CD4-positive, alpha-beta T cell treated with Interleukin-6 for 4 hours (primary cell): Measurements from ENCODE around the gene FAM156B.
"Not testable (repeated sequence)": the region's sequence is repeated elsewhere in the genome, so short reads cannot be mapped to it uniquely, and the experiment has no call there.

Experiments used
- DNase-seq: peaks from one replicate; pipeline ENCODE4 v3.0.0-alpha.2; 2020; ENCODE audit warnings: mixed read lengths

The FAM156B gene

DNA sequence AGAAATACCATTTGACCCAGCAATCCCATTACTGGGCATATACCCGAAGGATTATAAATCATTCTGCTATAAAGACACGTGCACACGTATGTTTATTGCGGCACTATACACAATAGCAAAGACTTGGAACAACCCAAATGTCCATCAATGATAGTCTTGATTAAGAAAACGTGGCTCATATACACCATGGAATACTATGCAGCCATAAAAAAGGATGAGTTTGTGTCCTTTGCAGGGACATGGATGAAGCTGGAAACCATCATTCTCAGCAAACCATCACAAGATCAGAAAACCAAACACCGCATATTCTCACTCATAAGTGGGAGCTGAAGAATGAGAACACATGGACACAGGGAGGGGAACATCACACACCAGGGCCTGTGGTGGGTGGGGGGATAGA is 33.1 kb downstream of the FAM156B start:
- DNase-seq = not testable (repeated sequence)

DNA sequence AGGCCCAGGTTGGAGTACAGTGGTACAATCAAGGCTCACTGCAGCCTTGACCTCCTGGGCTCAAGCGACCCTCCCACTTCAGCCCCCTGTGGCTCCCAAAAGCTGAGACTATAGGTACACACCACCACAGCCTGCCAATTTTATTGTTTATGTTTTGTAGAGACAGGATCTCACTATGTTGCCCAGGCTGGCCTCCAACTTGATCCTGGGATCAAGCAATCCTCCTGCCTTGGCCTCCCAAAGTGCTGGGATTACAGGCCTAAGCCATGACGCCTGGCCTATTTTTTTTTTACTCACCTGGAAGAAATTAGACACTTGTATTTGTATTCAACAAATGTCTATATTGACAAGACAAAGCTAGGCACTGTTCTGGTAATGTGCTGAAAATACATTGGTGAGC is 36.1 kb downstream of the FAM156B start:
- DNase-seq = no peak

DNA sequence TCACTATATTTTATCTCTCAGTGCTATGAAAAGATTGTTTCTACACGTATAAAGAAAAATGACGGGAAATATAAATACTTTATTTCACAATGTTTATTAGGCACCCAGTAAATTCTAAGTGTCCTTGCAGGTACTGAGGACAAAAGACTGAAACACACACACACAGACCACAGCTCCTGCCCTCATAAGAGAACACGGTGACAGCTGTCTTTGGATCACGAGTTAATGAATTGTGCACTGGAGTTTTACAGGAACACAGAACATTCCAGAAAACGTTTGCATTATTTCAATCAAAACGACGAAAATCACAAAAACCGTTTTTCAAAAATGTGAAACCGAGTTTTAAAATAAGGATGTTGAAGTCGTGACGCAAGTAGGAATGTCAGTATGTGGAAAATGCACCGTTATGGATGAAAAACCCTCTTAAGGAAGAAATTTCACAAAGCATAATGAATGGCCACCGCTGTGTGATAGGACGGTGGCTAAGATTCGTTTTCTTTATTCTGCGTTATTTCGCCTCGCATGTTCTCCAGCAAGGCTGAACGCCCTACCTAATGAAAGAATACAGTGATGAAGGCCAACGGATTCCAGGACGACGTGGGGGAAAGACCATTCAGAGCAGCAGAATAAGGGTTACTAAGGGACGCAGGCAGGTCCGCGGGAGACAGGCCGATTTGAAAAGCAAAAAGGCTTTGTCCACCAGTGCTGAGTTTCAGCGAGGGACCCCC is 37.0 kb downstream of the FAM156B start:
- no peak for DNase-seq

- peak; percentile 96 for DNase-seq
Observed at GRCh38 chrX:52934704-52935469, 37.8 kb downstream of the FAM156B start.

DNA sequence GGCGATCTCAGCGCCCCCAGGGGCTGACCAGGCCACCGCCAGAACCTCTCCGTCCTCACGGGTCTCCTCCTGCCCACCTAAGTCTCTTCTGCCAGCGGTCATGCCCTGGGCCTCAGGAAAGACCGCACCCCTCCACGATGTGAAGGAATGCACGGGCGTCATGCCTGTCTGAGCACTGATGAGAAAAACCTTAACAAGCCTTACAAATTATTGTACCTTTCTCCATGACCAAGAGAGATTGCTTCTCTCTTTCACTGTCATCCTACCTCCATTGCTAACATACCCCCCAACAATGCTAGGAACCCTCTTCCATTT is 38.3 kb downstream of the FAM156B start:
- not testable (repeated sequence) for DNase-seq

DNA sequence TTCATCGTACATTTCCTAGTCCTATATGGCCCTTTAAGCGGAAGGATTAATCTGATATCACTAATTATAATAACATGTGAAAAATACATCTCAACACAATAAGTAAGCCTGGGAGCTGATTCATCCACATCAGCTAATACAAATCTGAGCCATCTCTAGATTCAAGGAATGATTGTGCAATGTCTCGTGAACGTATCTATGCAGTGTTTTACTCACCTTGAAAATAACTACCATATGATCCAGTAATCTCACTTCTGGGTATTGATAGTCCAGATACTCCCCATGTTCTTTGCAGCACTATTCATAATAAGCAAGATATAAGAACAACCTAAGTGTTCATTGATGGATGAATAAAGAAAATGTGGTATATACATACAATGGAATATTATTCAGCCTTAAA is 43.6 kb downstream of the FAM156B start:
- DNase-seq = not testable (repeated sequence)

GRCh38 chrX:52941728-52942127 is 44.6 kb downstream of the FAM156B start:
- DNase-seq = not testable (repeated sequence)

DNA sequence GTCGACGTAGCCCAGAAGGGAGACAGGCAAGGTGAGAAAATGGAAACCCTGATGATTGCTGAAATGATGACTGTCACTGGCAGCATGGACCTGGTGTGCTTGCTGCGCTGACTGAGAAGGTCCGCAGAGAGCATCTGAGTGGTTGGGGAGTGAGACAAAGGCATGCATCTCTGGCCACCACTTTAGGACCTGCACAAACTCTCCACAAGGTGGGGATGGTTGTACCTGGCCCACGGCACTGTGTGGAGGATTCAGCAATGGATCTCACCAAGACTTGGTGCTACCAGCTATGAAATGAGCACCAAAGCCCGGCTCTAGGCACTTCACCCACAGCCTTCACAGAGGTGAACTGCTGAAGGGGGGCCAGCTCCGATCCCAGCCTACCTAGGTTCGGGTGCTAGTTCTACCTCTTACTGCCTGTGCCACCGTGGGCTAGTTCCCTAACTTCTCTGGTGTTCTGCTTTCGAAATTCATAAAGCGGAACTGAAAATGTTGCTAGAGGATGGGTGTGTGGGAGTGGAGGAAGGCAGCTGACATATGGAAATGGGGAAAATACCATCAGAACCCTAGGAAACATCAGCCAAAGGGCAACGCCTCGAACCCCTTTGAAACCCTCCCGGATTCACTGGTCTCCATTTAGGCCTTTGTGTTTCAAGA is 48.8 kb downstream of the FAM156B start:
- not testable (repeated sequence) for DNase-seq

DNA sequence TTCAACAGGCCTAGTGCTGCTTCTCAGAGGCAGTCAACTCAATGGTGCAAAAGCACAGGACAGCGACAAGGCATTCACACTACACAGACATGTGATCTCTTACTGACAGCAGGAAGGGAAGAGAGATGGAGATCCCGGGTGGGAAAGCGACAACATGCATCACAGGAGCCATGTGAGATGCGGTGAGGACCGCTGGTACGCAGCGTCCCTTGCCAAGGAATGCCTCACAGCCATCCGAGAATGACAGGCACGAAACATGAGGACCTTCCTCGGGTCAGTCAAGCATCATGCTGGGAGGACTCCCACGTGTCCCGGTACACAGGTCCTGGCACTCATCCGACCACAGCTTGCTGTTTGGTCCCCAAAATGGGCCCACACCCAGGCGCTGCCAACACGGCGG is 50.4 kb downstream of the FAM156B start:
- not testable (repeated sequence) for DNase-seq

DNA sequence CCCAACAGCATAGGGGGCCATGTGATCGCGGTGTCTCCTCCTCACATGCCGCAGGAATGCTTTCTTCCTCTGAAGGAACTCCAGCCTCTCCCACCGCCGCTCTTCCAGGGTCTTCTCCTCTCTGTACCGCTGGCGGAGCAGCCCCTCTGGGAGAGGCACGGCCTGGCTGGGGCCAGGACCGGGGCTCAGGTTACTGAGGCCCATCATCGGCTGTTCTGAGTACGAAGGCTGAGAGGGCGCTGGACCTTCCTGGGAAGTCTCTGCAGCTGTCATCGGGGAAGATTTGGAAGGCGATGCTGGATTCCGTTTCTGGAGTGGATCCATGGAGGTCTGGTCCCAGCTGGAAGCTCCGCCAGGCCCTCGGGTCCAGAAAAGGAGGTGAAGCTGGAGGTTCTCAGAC is 51.1 kb downstream of the FAM156B start:
- DNase-seq = not testable (repeated sequence)

- not testable (repeated sequence) for DNase-seq
Observed at GRCh38 chrX:52949325-52949724, 52.2 kb downstream of the FAM156B start.

GRCh38 chrX:52949884-52950283 is 52.8 kb downstream of the FAM156B start:
- DNase-seq = not testable (repeated sequence)
